Activated naive CD8-positive, alpha-beta T cell (primary cell): ENCODE data around the gene LRRIQ1.
A peak's percentile ranks its signal among the peaks of the same experiment; 100 is the strongest.
"Not testable (repeated sequence)": the region's sequence is repeated elsewhere in the genome, so short reads cannot be mapped to it uniquely, and the experiment has no call there.

Experiments
- H3K27ac Mint-ChIP-seq: one replicate; pipeline ENCODE4 v1.8.0; 2021; ENCODE audit warnings: mixed read lengths
- H3K27me3 Mint-ChIP-seq: one replicate; pipeline ENCODE4 v1.8.0; 2021; ENCODE audit warnings: mixed read lengths
- H3K36me3 Mint-ChIP-seq: one replicate; pipeline ENCODE4 v1.8.0; 2021; ENCODE audit warnings: mixed read lengths
- H3K4me1 Mint-ChIP-seq: one replicate; pipeline ENCODE4 v1.8.0; 2021; ENCODE audit warnings: low read depth, mixed read lengths
- H3K4me3 Mint-ChIP-seq: one replicate; pipeline ENCODE4 v1.8.0; 2021; ENCODE audit warnings: mild to moderate bottlenecking, mixed read lengths
- H3K9me3 Mint-ChIP-seq: one replicate; pipeline ENCODE4 v1.8.0; 2021; ENCODE audit warnings: low read depth, mixed read lengths

Gene LRRIQ1

GRCh38 chr12:85036234-85036707 lies at the start of gene LRRIQ1, which contains the start of gene TSPAN19:
Gene LRRIQ1, plus strand, starts transcription at chr12:85036351. Its CDS starts 1,826 bp downstream, at chr12:85038177.
Gene TSPAN19, minus strand, starts transcription at chr12:85036277. Its CDS starts 6,331 bp downstream, at chr12:85029946.
- H3K4me3 Mint-ChIP-seq, result peak within 1 kb of the TSS; percentile 71
- H3K9me3 Mint-ChIP-seq, result no peaks in the 10 kb centered on the region
- peaks cover 6% of the 10 kb centered on the region for H3K27me3 Mint-ChIP-seq
- no peak within 1 kb of the TSS for H3K27ac Mint-ChIP-seq
- H3K36me3 Mint-ChIP-seq, result no peaks in the 10 kb centered on the region
- peaks cover 5% of the 10 kb centered on the region for H3K4me1 Mint-ChIP-seq

- H3K4me1 Mint-ChIP-seq, result no peaks in the 10 kb centered on the region
- no peaks in the 10 kb centered on the region for H3K9me3 Mint-ChIP-seq
- H3K4me3 Mint-ChIP-seq, result no peak overlapping the region
- no peaks in the 10 kb centered on the region for H3K36me3 Mint-ChIP-seq
- H3K27ac Mint-ChIP-seq, result no peak overlapping the region
- H3K27me3 Mint-ChIP-seq, result no peaks in the 10 kb centered on the region
Observed at GRCh38 chr12:84986586-84986985, 49.6 kb upstream of the LRRIQ1 start.

- no peak overlapping the region for H3K27ac Mint-ChIP-seq
- H3K36me3 Mint-ChIP-seq, result no peaks in the 10 kb centered on the region
- H3K9me3 Mint-ChIP-seq, result no peaks in the 10 kb centered on the region
- peaks cover 14% of the 10 kb centered on the region for H3K4me1 Mint-ChIP-seq
- H3K4me3 Mint-ChIP-seq, result no peak overlapping the region
- H3K27me3 Mint-ChIP-seq, result no peaks in the 10 kb centered on the region
Observed at GRCh38 chr12:84994426-84994825, 41.7 kb upstream of the LRRIQ1 start.

- Mint-ChIP-seq H3K9me3 (no peaks in the 10 kb centered on the region), H3K27ac (no peak overlapping the region), H3K4me1 (peaks cover 14% of the 10 kb centered on the region), H3K36me3 (no peaks in the 10 kb centered on the region), H3K27me3 (no peaks in the 10 kb centered on the region), H3K4me3 (no peak overlapping the region)
Observed at GRCh38 chr12:84995641-84996040, 40.5 kb upstream of the LRRIQ1 start.

DNA sequence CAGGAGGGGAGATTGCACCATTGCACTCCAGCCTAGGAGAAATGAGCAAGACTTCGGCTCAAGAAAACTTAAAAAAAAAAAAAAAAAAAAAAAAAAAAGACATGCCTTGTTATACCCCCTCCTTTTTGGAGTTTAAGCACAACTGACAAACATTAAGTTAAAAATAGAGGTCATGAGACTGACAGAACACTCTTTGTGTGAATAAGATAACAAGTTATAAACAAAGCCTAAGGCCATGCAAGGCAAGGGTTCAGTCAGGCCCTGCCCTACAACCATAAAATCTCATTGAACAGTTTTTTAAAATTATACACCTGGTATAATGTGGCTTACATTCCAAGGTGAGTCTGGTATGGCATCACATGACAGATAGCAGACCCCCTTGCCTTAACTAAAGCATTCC lies 39.4 kb upstream of the LRRIQ1 start:
- no peak overlapping the region for H3K4me3 Mint-ChIP-seq
- no peaks in the 10 kb centered on the region for H3K9me3 Mint-ChIP-seq

DNA sequence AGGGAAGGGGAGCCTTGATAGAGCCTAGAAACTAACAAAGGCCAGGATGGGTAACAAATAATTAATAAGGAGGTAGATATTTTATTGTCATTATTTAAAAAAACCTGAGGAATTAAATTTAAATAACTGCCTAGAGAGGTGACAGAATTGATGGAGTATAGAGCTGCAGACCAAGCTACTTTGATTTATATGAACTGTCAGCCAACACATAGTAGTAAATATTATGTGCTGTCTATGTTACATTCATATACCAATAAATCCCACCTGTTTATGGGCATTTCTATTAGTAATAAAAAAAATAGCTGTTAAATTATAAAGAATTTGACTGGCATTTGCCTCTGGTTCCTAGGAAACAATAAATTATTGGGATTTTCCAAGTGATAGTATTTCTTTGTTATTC lies 37.8 kb upstream of the LRRIQ1 start:
- Mint-ChIP-seq H3K27me3 (no peaks in the 10 kb centered on the region), H3K4me3 (no peak overlapping the region), H3K36me3 (no peaks in the 10 kb centered on the region)

More for the DNA sequence above, 39.4 kb upstream of the LRRIQ1 start:
- Mint-ChIP-seq H3K27ac (no peak overlapping the region), H3K36me3 (no peaks in the 10 kb centered on the region), H3K27me3 (no peaks in the 10 kb centered on the region), H3K4me1 (peaks cover 14% of the 10 kb centered on the region)

DNA sequence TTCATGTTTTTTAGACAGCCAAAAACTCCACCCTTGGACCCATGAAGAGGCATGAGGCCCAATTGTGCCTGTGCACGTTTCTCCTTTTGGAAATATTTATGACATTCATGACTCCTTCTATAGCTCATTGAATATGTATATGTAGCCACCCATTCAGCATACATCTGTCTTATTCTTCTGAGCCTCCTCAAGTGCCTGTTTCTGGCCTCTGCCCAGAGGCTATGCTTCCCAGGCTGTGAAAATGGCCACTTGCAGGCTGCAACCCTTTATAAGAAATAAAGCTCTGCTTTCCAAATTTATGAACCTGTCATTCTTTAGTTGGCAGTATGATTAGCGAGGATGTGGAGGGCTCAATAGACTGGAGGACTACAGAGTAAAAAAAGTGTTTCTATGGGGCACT lies 35.4 kb upstream of the LRRIQ1 start:
- H3K27ac Mint-ChIP-seq, result no peak overlapping the region
- H3K4me1 Mint-ChIP-seq, result no peaks in the 10 kb centered on the region
- H3K36me3 Mint-ChIP-seq, result no peaks in the 10 kb centered on the region
- no peak overlapping the region for H3K4me3 Mint-ChIP-seq
- no peaks in the 10 kb centered on the region for H3K9me3 Mint-ChIP-seq
- H3K27me3 Mint-ChIP-seq, result no peaks in the 10 kb centered on the region

More for the DNA sequence above, 37.8 kb upstream of the LRRIQ1 start:
- Mint-ChIP-seq H3K27ac (no peak overlapping the region), H3K9me3 (no peaks in the 10 kb centered on the region), H3K4me1 (peaks cover 14% of the 10 kb centered on the region)

- no peaks in the 10 kb centered on the region for H3K36me3 Mint-ChIP-seq
- H3K9me3 Mint-ChIP-seq, result no peaks in the 10 kb centered on the region
- no peaks in the 10 kb centered on the region for H3K4me1 Mint-ChIP-seq
- no peak overlapping the region for H3K27ac Mint-ChIP-seq
- no peak overlapping the region for H3K4me3 Mint-ChIP-seq
- no peaks in the 10 kb centered on the region for H3K27me3 Mint-ChIP-seq
Observed at GRCh38 chr12:85002778-85003296, 33.3 kb upstream of the LRRIQ1 start.

- no peaks in the 10 kb centered on the region for H3K27me3 Mint-ChIP-seq
- H3K9me3 Mint-ChIP-seq, result no peaks in the 10 kb centered on the region
- no peaks in the 10 kb centered on the region for H3K4me1 Mint-ChIP-seq
- H3K4me3 Mint-ChIP-seq, result no peak overlapping the region
- no peaks in the 10 kb centered on the region for H3K36me3 Mint-ChIP-seq
- H3K27ac Mint-ChIP-seq, result no peak overlapping the region
Observed at GRCh38 chr12:85004204-85004603, 31.9 kb upstream of the LRRIQ1 start.

- H3K27ac Mint-ChIP-seq, H3K36me3 Mint-ChIP-seq, H3K4me3 Mint-ChIP-seq, H3K27me3 Mint-ChIP-seq, H3K4me1 Mint-ChIP-seq, H3K9me3 Mint-ChIP-seq: not testable (repeated sequence)
Observed at GRCh38 chr12:85005047-85005446, 31.1 kb upstream of the LRRIQ1 start.

DNA sequence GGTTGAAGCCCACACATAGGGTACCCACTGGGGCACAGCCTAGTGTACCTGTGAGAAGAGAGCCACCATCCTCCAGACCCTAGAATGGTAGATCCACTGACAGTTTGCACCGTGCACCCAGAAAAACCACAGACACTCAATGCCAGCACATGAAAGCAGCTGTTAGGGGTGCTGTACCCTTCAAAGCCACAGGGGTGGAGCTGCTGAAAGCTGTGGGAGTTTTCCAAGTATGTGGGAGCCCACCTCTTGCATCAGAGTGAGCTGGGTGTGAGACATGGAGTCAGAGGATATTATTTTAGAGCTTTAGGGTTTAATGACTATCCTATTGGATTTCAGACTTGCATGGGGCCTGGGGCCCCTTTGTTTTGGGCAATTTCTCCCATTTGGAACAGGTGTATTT lies 30.5 kb upstream of the LRRIQ1 start:
- Mint-ChIP-seq H3K4me1 (no peaks in the 10 kb centered on the region), H3K36me3 (no peaks in the 10 kb centered on the region), H3K4me3 (no peak overlapping the region), H3K27ac (no peak overlapping the region), H3K9me3 (no peaks in the 10 kb centered on the region), H3K27me3 (no peaks in the 10 kb centered on the region)

GRCh38 chr12:85006206-85006605 lies 29.9 kb upstream of the LRRIQ1 start:
- H3K4me3 Mint-ChIP-seq, result no peak overlapping the region
- H3K27me3 Mint-ChIP-seq, result no peaks in the 10 kb centered on the region
- H3K4me1 Mint-ChIP-seq, result no peaks in the 10 kb centered on the region
- no peak overlapping the region for H3K27ac Mint-ChIP-seq
- no peaks in the 10 kb centered on the region for H3K36me3 Mint-ChIP-seq
- H3K9me3 Mint-ChIP-seq, result no peaks in the 10 kb centered on the region

DNA sequence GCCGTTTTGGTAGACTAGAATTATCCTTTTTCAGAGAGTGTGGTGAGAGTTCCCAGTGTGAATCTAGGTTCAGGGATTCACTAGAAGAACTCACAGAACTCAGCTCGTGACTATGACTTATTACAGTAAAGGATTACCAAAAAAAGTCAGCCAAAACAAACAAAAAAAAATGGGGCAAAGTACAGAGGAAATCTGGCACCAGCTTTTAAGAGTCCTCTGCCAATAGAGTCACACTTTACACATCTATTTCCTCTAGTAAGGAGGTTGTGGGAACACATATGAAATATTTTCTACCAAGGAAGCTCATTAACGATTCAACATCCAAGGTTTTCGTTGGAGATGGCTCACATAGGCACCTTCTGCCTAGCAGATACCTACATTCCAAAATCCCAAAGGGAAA lies 28.3 kb upstream of the LRRIQ1 start:
- H3K4me3 Mint-ChIP-seq, result no peak overlapping the region
- H3K36me3 Mint-ChIP-seq, result no peaks in the 10 kb centered on the region
- H3K27me3 Mint-ChIP-seq, result no peaks in the 10 kb centered on the region
- H3K4me1 Mint-ChIP-seq, result no peaks in the 10 kb centered on the region
- no peaks in the 10 kb centered on the region for H3K9me3 Mint-ChIP-seq
- H3K27ac Mint-ChIP-seq, result no peak overlapping the region

DNA sequence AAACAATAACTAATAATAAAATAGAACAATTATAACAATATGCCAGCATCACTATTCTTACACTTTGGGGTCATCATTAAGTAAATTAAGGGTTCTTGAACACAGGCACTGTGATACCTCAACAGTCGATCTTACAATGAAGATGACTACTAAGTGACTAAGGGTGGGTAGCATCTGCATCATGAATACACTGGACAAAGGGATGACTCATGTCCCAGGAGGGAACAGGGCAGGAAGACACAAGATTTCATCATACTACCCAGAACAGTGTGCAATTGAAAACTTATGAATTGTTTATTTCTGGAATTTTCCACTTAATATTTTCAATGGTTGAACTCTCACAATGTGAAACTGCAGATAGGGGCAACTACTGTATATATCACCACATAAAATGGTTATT lies 19.7 kb upstream of the LRRIQ1 start:
- Mint-ChIP-seq H3K27me3 (no peaks in the 10 kb centered on the region), H3K27ac (no peak overlapping the region), H3K36me3 (no peaks in the 10 kb centered on the region), H3K4me1 (no peaks in the 10 kb centered on the region), H3K9me3 (no peaks in the 10 kb centered on the region), H3K4me3 (no peak overlapping the region)

DNA sequence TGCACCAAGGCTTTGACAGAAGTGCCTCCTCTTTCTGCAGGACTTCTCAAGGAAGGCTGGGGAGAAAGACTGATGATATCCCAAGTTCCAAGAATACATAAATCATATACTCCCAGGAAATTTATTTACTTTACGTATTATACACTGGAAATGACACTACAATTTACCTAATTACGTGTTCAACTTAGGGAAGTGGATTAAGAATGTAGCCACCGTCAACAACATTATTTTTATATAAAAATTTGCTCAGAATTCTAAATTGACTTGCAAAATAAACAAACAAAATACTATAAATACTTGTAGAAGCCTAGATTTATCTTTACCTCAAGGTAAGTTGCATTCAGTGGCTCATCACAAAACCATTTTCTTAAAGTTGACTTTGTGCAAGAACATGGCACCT lies 19.0 kb upstream of the LRRIQ1 start:
- H3K4me3 Mint-ChIP-seq, result no peak overlapping the region
- H3K27me3 Mint-ChIP-seq, result no peaks in the 10 kb centered on the region
- H3K9me3 Mint-ChIP-seq, result no peaks in the 10 kb centered on the region
- H3K27ac Mint-ChIP-seq, result no peak overlapping the region
- no peaks in the 10 kb centered on the region for H3K36me3 Mint-ChIP-seq
- no peaks in the 10 kb centered on the region for H3K4me1 Mint-ChIP-seq

GRCh38 chr12:85017618-85018017 lies 18.5 kb upstream of the LRRIQ1 start:
- Mint-ChIP-seq H3K27ac (no peak overlapping the region), H3K27me3 (no peaks in the 10 kb centered on the region), H3K4me3 (no peak overlapping the region), H3K36me3 (no peaks in the 10 kb centered on the region), H3K9me3 (no peaks in the 10 kb centered on the region), H3K4me1 (no peaks in the 10 kb centered on the region)
